Activated T-helper 1 cell treated with anti-CD3 and anti-CD28 coated beads, Interleukin-12 subunit alpha, Interleukin-12 subunit beta, Interleukin-2, Interleukin-4 antibody, amounts not matched to agents 30 ng/mL and 10 ng/mL and 1 ng/mL, durations not matched to agents 14 hours and 24 hours and 36 hours (primary cell): ENCODE results near the gene OCA2. TPM values are rescaled to one million over a fixed set of nuclear protein-coding genes. Genes with fewer than 3 reads are reported as not detected.

Experiments
- DNase-seq: peaks from one replicate; pipeline ENCODE4 v3.0.0; 2021; ENCODE audit warnings: low spot score
- H3K27ac Mint-ChIP-seq: one replicate; pipeline ENCODE4 v1.8.0; 2021; ENCODE audit warnings: mild to moderate bottlenecking, mixed read lengths
- H3K27me3 Mint-ChIP-seq: one replicate; pipeline ENCODE4 v1.8.0; 2022; ENCODE audit warnings: mild to moderate bottlenecking, moderate library complexity, mixed read lengths; ENCODE audit not compliant: insufficient read depth
- H3K36me3 Mint-ChIP-seq: one replicate; pipeline ENCODE4 v1.8.0; 2021; ENCODE audit warnings: low read depth, mixed read lengths
- H3K4me1 Mint-ChIP-seq: one replicate; pipeline ENCODE4 v1.8.0; 2021; ENCODE audit warnings: low read depth, mixed read lengths
- H3K4me3 Mint-ChIP-seq: one replicate; pipeline ENCODE4 v1.8.0; 2021; ENCODE audit warnings: mild to moderate bottlenecking, moderate library complexity, mixed read lengths
- H3K9me3 Mint-ChIP-seq: one replicate; pipeline ENCODE4 v1.8.0; 2021; ENCODE audit warnings: mixed read lengths
- intact Hi-C: fragments of 100-400 bp; cut with micrococcal nuclease; formaldehyde crosslinking; loops from one replicate; pipeline ENCODE4 v1.15.1; 2024
- total RNA-seq: library from RNA; stranded (reverse); gene quantifications from 2 replicates; pipeline ENCODE4 v1.2.3, GENCODE V29; 2022

Gene OCA2
- total RNA-seq, 1 donor from 2014 or later, result not detected

GRCh38 chr15:27833974-27834373, 265.1 kb downstream of the OCA2 start:
- DNase-seq, result no peak
- Mint-ChIP-seq H3K27me3 (no peaks in the 10 kb centered on the region), H3K4me3 (no peak overlapping the region), H3K4me1 (no peaks in the 10 kb centered on the region), H3K36me3 (no peaks in the 10 kb centered on the region), H3K9me3 (peaks cover 3% of the 10 kb centered on the region), H3K27ac (no peak overlapping the region)
- intact Hi-C loops, result no loop called here

DNA sequence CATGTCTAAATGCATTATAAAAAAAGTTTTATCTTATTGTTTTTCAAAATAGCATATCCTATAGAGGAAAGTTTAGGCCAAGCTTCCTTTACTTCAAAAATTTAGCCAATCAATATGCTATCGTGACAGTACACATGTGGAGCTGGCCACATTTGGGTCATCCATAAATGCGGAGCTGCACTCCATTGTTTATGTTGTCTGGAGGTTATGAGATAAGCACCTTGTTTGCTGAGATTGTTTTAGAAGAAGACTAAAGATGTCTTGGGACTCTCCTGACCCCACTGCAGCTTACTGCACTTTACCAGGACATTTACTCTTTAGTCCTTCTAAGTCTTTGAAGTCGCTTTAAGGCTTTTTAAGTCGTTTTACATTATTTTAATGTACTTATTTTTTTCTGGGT, 265.9 kb downstream of the OCA2 start:
- intact Hi-C loops, result no loop called here
- Mint-ChIP-seq H3K27me3 (no peaks in the 10 kb centered on the region), H3K4me3 (no peak overlapping the region), H3K9me3 (peaks cover 3% of the 10 kb centered on the region), H3K36me3 (no peaks in the 10 kb centered on the region), H3K27ac (no peak overlapping the region), H3K4me1 (no peaks in the 10 kb centered on the region)
- no peak for DNase-seq

- H3K36me3 Mint-ChIP-seq, result no peaks in the 10 kb centered on the region
- no peaks in the 10 kb centered on the region for H3K27me3 Mint-ChIP-seq
- H3K4me1 Mint-ChIP-seq, result no peaks in the 10 kb centered on the region
- DNase-seq, result no peak
- H3K27ac Mint-ChIP-seq, result no peak overlapping the region
- intact Hi-C loops, result no loop called here
- H3K9me3 Mint-ChIP-seq, result peaks cover 3% of the 10 kb centered on the region
- no peak overlapping the region for H3K4me3 Mint-ChIP-seq
Measured at GRCh38 chr15:27832237-27832596, 266.9 kb downstream of the OCA2 start.

DNA sequence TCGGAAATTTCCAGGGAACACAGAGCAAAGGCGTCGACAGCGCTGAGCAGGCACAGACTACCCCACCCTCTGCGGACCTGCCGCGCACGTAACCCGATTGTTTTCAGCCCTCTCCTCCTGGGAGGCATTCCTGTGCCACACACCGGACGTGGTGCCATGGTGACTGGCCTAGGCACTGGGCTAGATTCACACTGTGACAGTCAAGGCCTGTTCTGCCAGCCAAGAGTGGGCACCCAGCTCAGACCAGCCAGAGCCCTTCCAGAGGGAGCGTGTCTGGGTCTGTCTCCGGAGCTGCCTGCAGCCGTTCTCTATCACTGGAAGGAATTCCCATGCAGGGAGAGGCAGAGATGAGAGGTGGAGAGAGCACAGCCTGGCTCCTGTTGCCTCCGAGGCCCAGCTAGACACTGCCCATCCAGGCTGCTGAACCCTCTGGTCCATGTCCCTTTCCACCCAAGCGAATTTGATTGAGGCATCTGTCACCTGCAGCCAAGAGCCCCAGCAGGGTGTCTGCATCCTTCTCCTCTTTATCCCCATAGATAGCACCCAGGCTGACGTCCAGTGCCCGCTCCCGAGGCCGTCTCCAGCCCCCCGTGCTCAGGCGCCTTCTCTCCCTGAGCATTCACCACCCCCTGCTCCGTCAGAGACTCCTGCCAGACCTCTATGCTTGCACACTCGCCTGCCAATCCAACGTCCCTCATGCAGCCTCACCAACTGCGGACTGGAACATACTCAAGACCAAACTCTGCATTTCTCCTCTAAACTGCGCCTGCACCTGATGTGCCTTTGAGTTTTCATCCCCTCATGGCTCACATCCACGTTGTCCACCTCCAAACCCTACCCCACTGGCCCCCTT, 267.5 kb downstream of the OCA2 start:
- no peak for DNase-seq
- Mint-ChIP-seq H3K9me3 (peaks cover 3% of the 10 kb centered on the region), H3K27me3 (no peaks in the 10 kb centered on the region), H3K4me1 (no peaks in the 10 kb centered on the region), H3K4me3 (no peak overlapping the region), H3K27ac (no peak overlapping the region), H3K36me3 (no peaks in the 10 kb centered on the region)
- intact Hi-C loops, result no loop called here

GRCh38 chr15:27828746-27829145, 270.4 kb downstream of the OCA2 start:
- Mint-ChIP-seq H3K4me1 (no peaks in the 10 kb centered on the region), H3K4me3 (no peak overlapping the region), H3K9me3 (no peaks in the 10 kb centered on the region), H3K36me3 (no peaks in the 10 kb centered on the region), H3K27ac (no peak overlapping the region), H3K27me3 (no peaks in the 10 kb centered on the region)
- intact Hi-C loops, result no loop called here
- DNase-seq, result no peak

- DNase-seq, result no peak
- Mint-ChIP-seq H3K4me3 (no peak overlapping the region), H3K4me1 (no peaks in the 10 kb centered on the region), H3K36me3 (no peaks in the 10 kb centered on the region), H3K27me3 (no peaks in the 10 kb centered on the region), H3K27ac (no peak overlapping the region), H3K9me3 (no peaks in the 10 kb centered on the region)
- intact Hi-C loops, result no loop called here
Measured at GRCh38 chr15:27826902-27827714, 272.0 kb downstream of the OCA2 start.

GRCh38 chr15:27826411-27826810, 272.7 kb downstream of the OCA2 start:
- Mint-ChIP-seq H3K27ac (no peak overlapping the region), H3K36me3 (no peaks in the 10 kb centered on the region), H3K4me1 (no peaks in the 10 kb centered on the region), H3K9me3 (no peaks in the 10 kb centered on the region), H3K27me3 (no peaks in the 10 kb centered on the region), H3K4me3 (no peak overlapping the region)
- DNase-seq, result no peak
- intact Hi-C loops, result no loop called here

DNA sequence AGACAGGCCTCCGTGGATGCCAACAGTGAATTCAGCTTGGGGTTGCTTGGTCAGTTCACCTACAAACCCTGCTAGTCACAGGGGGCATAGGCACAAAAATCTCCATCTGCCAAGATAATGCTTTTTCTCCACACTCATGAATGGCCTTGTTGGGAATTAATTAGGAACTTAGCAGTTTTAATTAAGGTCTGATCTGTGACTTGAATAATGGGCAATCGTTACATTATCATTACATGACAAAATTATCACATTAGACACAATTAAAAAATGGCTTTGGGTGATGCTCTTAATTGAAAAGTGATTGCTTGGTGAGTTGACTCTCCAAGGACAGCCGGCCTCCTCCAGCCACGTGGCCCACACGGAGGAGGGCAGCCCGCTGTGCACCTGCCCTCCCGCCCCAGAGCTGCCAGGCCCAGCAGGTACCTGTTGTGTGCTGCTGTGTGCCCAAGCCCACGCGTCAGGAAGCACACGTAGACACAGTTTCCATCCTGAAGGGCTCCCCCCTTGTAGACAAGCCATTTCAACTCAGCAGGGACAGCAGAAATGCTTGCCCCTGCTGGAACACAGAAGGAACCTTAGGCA, 274.2 kb downstream of the OCA2 start:
- H3K4me3 Mint-ChIP-seq, result no peak overlapping the region
- no peaks in the 10 kb centered on the region for H3K9me3 Mint-ChIP-seq
- H3K27ac Mint-ChIP-seq, result no peak overlapping the region
- H3K27me3 Mint-ChIP-seq, result no peaks in the 10 kb centered on the region
- intact Hi-C loops, result no loop called here
- no peak for DNase-seq
- H3K36me3 Mint-ChIP-seq, result no peaks in the 10 kb centered on the region
- no peaks in the 10 kb centered on the region for H3K4me1 Mint-ChIP-seq

DNA sequence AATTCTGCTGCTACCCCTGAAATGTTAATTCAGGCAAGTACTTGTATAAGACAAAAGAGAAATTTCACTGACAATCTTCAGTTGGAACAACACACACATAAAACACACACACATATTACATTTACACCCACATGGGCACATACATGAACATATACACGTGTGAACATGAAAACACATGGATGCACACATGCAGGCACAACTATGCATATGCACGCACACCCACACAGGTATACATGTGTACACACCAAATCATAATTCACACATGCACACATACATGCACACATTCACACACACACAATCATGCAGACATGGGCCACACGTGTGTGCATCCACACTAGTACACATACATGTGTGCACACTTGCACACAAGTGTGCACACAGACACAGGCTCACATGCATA, 277.8 kb downstream of the OCA2 start:
- no peak for DNase-seq
- H3K36me3 Mint-ChIP-seq, result no peaks in the 10 kb centered on the region
- H3K27ac Mint-ChIP-seq, result no peak overlapping the region
- H3K27me3 Mint-ChIP-seq, result no peaks in the 10 kb centered on the region
- intact Hi-C loops, result no loop called here
- no peak overlapping the region for H3K4me3 Mint-ChIP-seq
- peaks cover 12% of the 10 kb centered on the region for H3K9me3 Mint-ChIP-seq
- no peaks in the 10 kb centered on the region for H3K4me1 Mint-ChIP-seq

GRCh38 chr15:27820722-27821121, 278.4 kb downstream of the OCA2 start:
- Mint-ChIP-seq H3K4me1 (no peaks in the 10 kb centered on the region), H3K9me3 (peaks cover 12% of the 10 kb centered on the region)
- intact Hi-C loops, result no loop called here

GRCh38 chr15:27820232-27820631, 278.9 kb downstream of the OCA2 start:
- no peaks in the 10 kb centered on the region for H3K4me1 Mint-ChIP-seq
- H3K27me3 Mint-ChIP-seq, result no peaks in the 10 kb centered on the region
- no peak overlapping the region for H3K27ac Mint-ChIP-seq
- peaks cover 12% of the 10 kb centered on the region for H3K9me3 Mint-ChIP-seq
- no peak overlapping the region for H3K4me3 Mint-ChIP-seq
- intact Hi-C loops, result no loop called here
- H3K36me3 Mint-ChIP-seq, result no peaks in the 10 kb centered on the region
- DNase-seq, result no peak

More at GRCh38 chr15:27820722-27821121, 278.4 kb downstream of the OCA2 start:
- Mint-ChIP-seq H3K27ac (no peak overlapping the region), H3K36me3 (no peaks in the 10 kb centered on the region), H3K4me3 (no peak overlapping the region), H3K27me3 (no peaks in the 10 kb centered on the region)
- DNase-seq, result no peak

DNA sequence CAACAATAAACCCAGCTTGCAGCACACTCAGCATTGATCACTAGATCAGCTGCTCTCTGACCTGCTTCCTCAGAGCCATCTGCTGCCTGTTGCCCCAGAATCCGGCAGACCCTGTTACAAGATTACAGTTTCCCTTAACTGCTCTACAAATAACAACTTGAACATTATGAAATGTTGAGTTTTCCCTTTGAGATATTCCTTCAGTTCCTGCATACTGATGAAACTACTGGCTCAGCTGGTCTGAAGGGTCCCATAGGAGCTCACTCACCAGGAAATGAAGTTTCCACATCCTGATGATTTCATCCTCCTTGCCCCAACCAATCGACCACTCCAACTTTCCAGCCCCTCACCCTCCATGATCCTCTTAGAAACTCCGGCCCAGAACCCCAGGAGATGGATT, 281.9 kb downstream of the OCA2 start:
- Mint-ChIP-seq H3K27ac (no peak overlapping the region), H3K36me3 (no peaks in the 10 kb centered on the region), H3K27me3 (no peaks in the 10 kb centered on the region), H3K4me3 (no peak overlapping the region), H3K4me1 (no peaks in the 10 kb centered on the region), H3K9me3 (peaks cover 12% of the 10 kb centered on the region)
- intact Hi-C loops, result no loop called here
- no peak for DNase-seq

DNA sequence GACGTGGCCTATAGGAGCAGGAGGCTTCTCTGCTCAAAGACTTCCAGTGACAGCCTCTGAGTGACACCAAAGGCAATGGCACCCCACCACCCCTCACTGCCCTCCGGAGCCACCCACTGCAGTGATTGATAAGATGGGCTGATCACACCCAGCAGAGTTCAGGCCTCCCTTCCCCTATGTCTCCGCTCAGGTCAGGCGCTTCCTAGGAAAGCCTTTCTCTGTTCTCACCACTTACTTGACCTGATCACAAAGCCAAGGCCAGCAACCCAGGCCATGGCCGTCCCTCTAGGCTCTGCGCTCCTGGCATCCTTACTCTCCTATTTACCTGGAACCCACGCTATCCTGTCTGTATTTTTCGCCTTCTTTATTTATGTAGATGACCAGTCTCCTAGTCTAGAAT, 282.3 kb downstream of the OCA2 start:
- peaks cover 12% of the 10 kb centered on the region for H3K9me3 Mint-ChIP-seq
- intact Hi-C loops, result no loop called here

More for the DNA sequence above, 282.3 kb downstream of the OCA2 start:
- Mint-ChIP-seq H3K4me3 (no peak overlapping the region), H3K36me3 (no peaks in the 10 kb centered on the region), H3K4me1 (no peaks in the 10 kb centered on the region), H3K27me3 (no peaks in the 10 kb centered on the region), H3K27ac (no peak overlapping the region)
- no peak for DNase-seq
